GM23338 (cell line): ENCODE measurements around the gene LSP1. TPM values are rescaled to one million over a fixed set of nuclear protein-coding genes. Genes with fewer than 3 reads are reported as not detected.
"Not testable (repeated sequence)": the region's sequence is repeated elsewhere in the genome, so short reads cannot be mapped to it uniquely, and the experiment has no call there.

Experiments used
- ATAC-seq: fragments of 200-7000 bp; cut with Tn5 transposase; 3 replicates; pipeline ENCODE4 v1.9.1; 2020
- DNase-seq: peaks from one replicate; pipeline ENCODE4 v3.0.0-alpha.2; 2015; ENCODE audit warnings: low spot score
- H2AFZ ChIP-seq: fragments of 200-600 bp; sonication (generic); 2 replicates; pipeline ENCODE4 v1.8.0; 2016; ENCODE audit warnings: antibody characterized with exemption, mild to moderate bottlenecking, moderate library complexity
- H3F3A ChIP-seq: fragments of 200-600 bp; sonication (generic); replicated peaks from 2 replicates; pipeline ENCODE4 v1.8.0; 2017; ENCODE audit warnings: antibody characterized with exemption, mixed run types, low read depth
- H3K27ac ChIP-seq: fragments of 200-600 bp; sonication (generic); 2 replicates; pipeline ENCODE4 v1.6.1; 2016; ENCODE audit warnings: low read depth
- H3K27me3 ChIP-seq: fragments of 200-600 bp; sonication (generic); 2 replicates; pipeline ENCODE4 v1.8.0; 2016; ENCODE audit warnings: mild to moderate bottlenecking, mixed run types, moderate library complexity; ENCODE audit not compliant: insufficient read depth
- H3K36me3 ChIP-seq: fragments of 200-600 bp; sonication (generic); 2 replicates; pipeline ENCODE4 v1.8.0; 2016; ENCODE audit warnings: mild to moderate bottlenecking; ENCODE audit not compliant: insufficient read depth
- H3K4me1 ChIP-seq: fragments of 200-600 bp; sonication (generic); 2 replicates; pipeline ENCODE4 v1.8.0; 2016; ENCODE audit warnings: mild to moderate bottlenecking, moderate library complexity; ENCODE audit not compliant: insufficient read depth
- H3K4me2 ChIP-seq: fragments of 200-600 bp; sonication (generic); 2 replicates; pipeline ENCODE4 v1.7.1; 2017; ENCODE audit warnings: mixed run types
- H3K4me3 ChIP-seq: fragments of 200-600 bp; sonication (generic); 2 replicates; pipeline ENCODE4 v1.6.1; 2016; ENCODE audit warnings: mixed run types
- H3K79me2 ChIP-seq: fragments of 200-600 bp; sonication (generic); replicated peaks from 2 replicates; pipeline ENCODE4 v1.8.0; 2017; ENCODE audit warnings: mild to moderate bottlenecking; ENCODE audit not compliant: insufficient read depth
- H3K9me2 ChIP-seq: fragments of 200-600 bp; sonication (generic); 2 replicates; pipeline ENCODE4 v1.8.0; 2017; ENCODE audit not compliant: insufficient read depth
- H4K20me1 ChIP-seq: fragments of 200-600 bp; sonication (generic); replicated peaks from 2 replicates; pipeline ENCODE4 v1.8.0; 2017; ENCODE audit warnings: mild to moderate bottlenecking; ENCODE audit not compliant: insufficient read depth
- H3K27ac Mint-ChIP-seq: 2 replicates; pipeline ENCODE4 v1.8.0; 2020; ENCODE audit warnings: inconsistent platforms, mild to moderate bottlenecking, moderate library complexity, mixed read lengths
- H3K27me3 Mint-ChIP-seq: 3 replicates; pipeline ENCODE4 v1.8.0; 2022; ENCODE audit warnings: low read depth, mild to moderate bottlenecking, moderate library complexity, mixed read lengths, inconsistent platforms; ENCODE audit not compliant: insufficient read depth, poor library complexity
- H3K36me3 Mint-ChIP-seq: 3 replicates; pipeline ENCODE4 v1.8.0; 2021; ENCODE audit warnings: low read depth, mild to moderate bottlenecking, inconsistent platforms, moderate library complexity, mixed read lengths
- H3K4me1 Mint-ChIP-seq: 3 replicates; pipeline ENCODE4 v1.8.0; 2020; ENCODE audit warnings: mild to moderate bottlenecking, inconsistent platforms, mixed read lengths
- H3K4me3 Mint-ChIP-seq: 3 replicates; pipeline ENCODE4 v1.8.0; 2021; ENCODE audit warnings: moderate library complexity, mild to moderate bottlenecking, inconsistent platforms, mixed read lengths
- H3K9me3 Mint-ChIP-seq: 3 replicates; pipeline ENCODE4 v1.8.0; 2020; ENCODE audit warnings: moderate library complexity, mild to moderate bottlenecking, inconsistent platforms, mixed read lengths
- EZH2phosphoT487 ChIP-seq: fragments of 200-600 bp; sonication (generic); IDR thresholded peaks from one replicate; pipeline ENCODE4 v1.8.1; 2018; ENCODE audit warnings: antibody characterized with exemption; ENCODE audit not compliant: unreplicated experiment
- POLR2AphosphoS5 ChIP-seq: IDR thresholded peaks from 2 replicates; pipeline ENCODE4 v1.6.1; 2016; ENCODE audit warnings: antibody characterized with exemption, low read depth
- STAT1 ChIP-seq: IDR thresholded peaks from one replicate; pipeline ENCODE4 v1.6.1; 2016; ENCODE audit warnings: antibody characterized with exemption; ENCODE audit not compliant: unreplicated experiment
- polyA plus RNA-seq: library from polyadenylated mRNA; unstranded; fragments of >200 nt; fragmentation: Nextera tagmentation; extraction: Ambion mirVana; gene quantifications from 2 replicates; pipeline ENCODE4 v1.2.1, GENCODE V29; 2016
- total RNA-seq: library from RNA; depleted of rRNA; stranded (reverse); fragments of >200 nt; shearing (Covaris generic); gene quantifications from 2 replicates; pipeline ENCODE4 v1.2.3, GENCODE V29; 2014
- TF ChIP-seq, protein P1 (sequence below), 2 experiments: fragments of 200-600 bp in 1 of 2; sonication (generic) in 1 of 2; conservative IDR thresholded peaks; 2 replicates each; pipeline versions ENCODE4 v1.5.1 to v1.6.1; 2016 to 2017; ENCODE audit warnings: antibody characterized with exemption in 2 of 2, low read depth in 2 of 2, mild to moderate bottlenecking in 2 of 2, moderate library complexity in 1 of 2
- TF ChIP-seq, protein P2 (sequence below): IDR thresholded peaks from 2 replicates; pipeline ENCODE4 v1.6.1; 2016; ENCODE audit warnings: antibody characterized with exemption

LSP1 gene
- total and polyA plus RNA-seq, 2 experiments from 2014 or later = 0.84 TPM; not detected in 1

DNA sequence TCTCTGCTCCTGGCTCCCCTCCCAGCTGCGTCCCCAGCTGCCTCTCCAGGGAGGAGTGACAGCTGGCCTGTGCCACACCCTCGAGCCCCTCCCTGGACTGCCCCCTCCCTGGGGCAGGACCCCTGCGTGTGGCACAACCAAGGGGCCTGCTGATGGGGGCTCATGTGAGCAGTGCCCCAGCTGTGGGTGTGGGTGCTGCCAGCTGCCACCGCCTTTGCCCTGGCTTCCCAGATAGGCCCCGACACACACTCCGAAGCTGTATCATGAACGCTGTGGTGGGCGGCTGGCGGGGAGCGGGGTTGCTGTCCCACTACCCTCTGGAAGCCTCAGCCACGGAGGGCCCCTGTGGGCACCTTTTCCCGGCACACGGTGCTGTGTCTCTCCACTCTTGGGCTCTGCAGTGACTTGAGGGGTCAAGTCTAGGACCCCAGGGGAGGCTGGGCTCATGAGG is 23.0 kb downstream of the LSP1 start:
- H3K27me3 ChIP-seq, H3K27me3 Mint-ChIP-seq, ATAC-seq, H3K4me3 ChIP-seq, H3K4me3 Mint-ChIP-seq, H3K36me3 ChIP-seq, H2AFZ ChIP-seq, H3K4me1 ChIP-seq, H3K27ac Mint-ChIP-seq, H3K27ac ChIP-seq, H3F3A ChIP-seq, H3K36me3 Mint-ChIP-seq, H3K4me1 Mint-ChIP-seq, H4K20me1 ChIP-seq, H3K79me2 ChIP-seq, H3K9me3 Mint-ChIP-seq, DNase-seq, H3K4me2 ChIP-seq, H3K9me2 ChIP-seq: not testable (repeated sequence)

DNA sequence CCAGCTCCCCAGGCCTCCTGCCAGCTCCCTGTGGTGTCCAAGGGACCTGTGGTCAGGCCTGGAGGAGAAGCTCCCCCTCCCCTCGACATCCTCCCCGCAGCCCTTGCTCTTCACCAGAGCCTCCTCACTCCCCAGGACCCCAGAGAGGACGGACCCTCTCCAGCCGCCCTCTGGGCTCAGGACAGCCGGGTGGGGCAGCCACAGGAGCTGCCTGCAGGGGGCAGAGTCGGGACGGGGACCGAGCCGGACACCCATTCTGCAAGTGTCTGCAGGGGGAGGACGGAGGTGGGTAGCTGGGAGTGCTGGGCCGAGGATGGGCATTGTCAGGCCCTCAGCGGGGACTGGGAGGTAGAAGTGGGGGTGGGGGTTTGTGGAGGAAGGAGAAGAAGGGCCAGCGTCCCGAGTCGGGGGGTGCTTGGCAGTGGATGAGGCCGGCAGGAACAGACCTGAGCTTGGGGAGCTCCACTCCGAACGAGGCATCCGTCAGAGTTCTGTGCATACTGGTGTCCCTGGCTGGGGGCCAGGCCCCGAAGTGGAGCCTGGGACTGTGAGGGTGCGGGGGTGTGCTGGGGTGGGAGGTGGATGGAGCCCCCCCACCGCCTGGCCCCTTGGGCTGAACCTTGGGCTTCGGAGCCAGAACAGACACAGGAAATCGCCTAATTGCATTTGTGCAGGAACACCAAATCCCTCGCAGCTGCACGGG is 23.6 kb downstream of the LSP1 start:
- Mint-ChIP-seq H3K27me3 (peaks cover 5% of the 10 kb centered on the region), H3K9me3 (no peaks in the 10 kb centered on the region), H3K27ac (no peak overlapping the region), H3K4me3 (no peak overlapping the region), H3K4me1 (no peaks in the 10 kb centered on the region; the same call in 2 of the 3 replicates), H3K36me3 (no peaks in the 10 kb centered on the region)
- H3K4me2 ChIP-seq = no peak overlapping the region
- no peaks in the 10 kb centered on the region for H3K79me2 ChIP-seq
- H3K27ac ChIP-seq = no peak overlapping the region
- no peaks in the 10 kb centered on the region for H4K20me1 ChIP-seq
- no peak overlapping the region for H3K4me3 ChIP-seq
- no peaks in the 10 kb centered on the region for H3K9me2 ChIP-seq
- no peak overlapping the region for H2AFZ ChIP-seq
- H3K36me3 ChIP-seq = no peaks in the 10 kb centered on the region
- no peaks in the 10 kb centered on the region for H3K27me3 ChIP-seq
- peak; percentile 85 for ATAC-seq
- H3F3A ChIP-seq = no peaks in the 10 kb centered on the region
- no peaks in the 10 kb centered on the region for H3K4me1 ChIP-seq
- TF ChIP-seq, protein P1, sequence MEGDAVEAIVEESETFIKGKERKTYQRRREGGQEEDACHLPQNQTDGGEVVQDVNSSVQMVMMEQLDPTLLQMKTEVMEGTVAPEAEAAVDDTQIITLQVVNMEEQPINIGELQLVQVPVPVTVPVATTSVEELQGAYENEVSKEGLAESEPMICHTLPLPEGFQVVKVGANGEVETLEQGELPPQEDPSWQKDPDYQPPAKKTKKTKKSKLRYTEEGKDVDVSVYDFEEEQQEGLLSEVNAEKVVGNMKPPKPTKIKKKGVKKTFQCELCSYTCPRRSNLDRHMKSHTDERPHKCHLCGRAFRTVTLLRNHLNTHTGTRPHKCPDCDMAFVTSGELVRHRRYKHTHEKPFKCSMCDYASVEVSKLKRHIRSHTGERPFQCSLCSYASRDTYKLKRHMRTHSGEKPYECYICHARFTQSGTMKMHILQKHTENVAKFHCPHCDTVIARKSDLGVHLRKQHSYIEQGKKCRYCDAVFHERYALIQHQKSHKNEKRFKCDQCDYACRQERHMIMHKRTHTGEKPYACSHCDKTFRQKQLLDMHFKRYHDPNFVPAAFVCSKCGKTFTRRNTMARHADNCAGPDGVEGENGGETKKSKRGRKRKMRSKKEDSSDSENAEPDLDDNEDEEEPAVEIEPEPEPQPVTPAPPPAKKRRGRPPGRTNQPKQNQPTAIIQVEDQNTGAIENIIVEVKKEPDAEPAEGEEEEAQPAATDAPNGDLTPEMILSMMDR (conservative IDR thresholded peaks at IDR 0.05; ENCODE audit: low read depth in 2 of 2) = peak; percentile 69 to 78
- TF ChIP-seq, protein P2, sequence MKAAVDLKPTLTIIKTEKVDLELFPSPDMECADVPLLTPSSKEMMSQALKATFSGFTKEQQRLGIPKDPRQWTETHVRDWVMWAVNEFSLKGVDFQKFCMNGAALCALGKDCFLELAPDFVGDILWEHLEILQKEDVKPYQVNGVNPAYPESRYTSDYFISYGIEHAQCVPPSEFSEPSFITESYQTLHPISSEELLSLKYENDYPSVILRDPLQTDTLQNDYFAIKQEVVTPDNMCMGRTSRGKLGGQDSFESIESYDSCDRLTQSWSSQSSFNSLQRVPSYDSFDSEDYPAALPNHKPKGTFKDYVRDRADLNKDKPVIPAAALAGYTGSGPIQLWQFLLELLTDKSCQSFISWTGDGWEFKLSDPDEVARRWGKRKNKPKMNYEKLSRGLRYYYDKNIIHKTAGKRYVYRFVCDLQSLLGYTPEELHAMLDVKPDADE = no peak
- TF ChIP-seq POLR2AphosphoS5 = no peak
- no peak for TF ChIP-seq STAT1
- no peak for TF ChIP-seq EZH2phosphoT487
- peak; percentile 74 for DNase-seq
